ENCODE data around the gene ENOX1. TPM values are rescaled to one million over a fixed set of nuclear protein-coding genes. Genes with fewer than 3 reads are reported as not detected.
"Not testable (repeated sequence)": the region's sequence is repeated elsewhere in the genome, so short reads cannot be mapped to it uniquely, and the experiment has no call there.

Gene ENOX1
- total and polyA plus RNA-seq, 8 donors, result 0.23 to 2.0 (median 0.94) TPM

DNA sequence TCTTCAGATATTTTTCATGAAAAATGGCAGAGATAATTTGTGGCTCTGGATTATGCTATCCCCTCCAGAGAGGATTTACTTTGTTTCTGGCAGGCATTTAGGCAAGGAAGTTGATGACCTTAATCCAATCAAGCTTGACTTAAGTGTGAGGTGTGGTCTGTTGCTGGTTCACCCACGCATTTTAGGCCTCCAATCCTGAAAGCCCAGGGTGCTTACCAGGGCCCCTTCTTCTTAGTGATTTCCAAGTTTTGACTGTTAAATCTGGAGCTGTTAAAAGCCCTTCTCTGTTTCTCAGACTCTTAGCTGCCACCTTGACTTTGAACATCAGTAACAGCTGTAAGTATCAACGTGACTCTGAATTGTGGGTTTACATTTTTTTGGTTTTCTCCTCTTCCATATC is 601.5 kb downstream of the ENOX1 start:
- FAIRE-seq (no peak), DNase-seq (no peak), ATAC-seq (no peak)
- no peaks in the 10 kb centered on the region for H3K27me3 ChIP-seq
- H3K27ac ChIP-seq, result no peak overlapping the region
- H3K4me3 ChIP-seq, result no peak overlapping the region
- intact Hi-C loops (cut with DNase I), result no loop called here
- H3K9me3 ChIP-seq, result no peaks in the 10 kb centered on the region
- WGBS, 2 donors, result 84 to 87% methylated on average over 2 of the region's 2 CpGs
- no peaks in the 10 kb centered on the region for H3K4me1 ChIP-seq
- H3K36me3 ChIP-seq, result no peaks in the 10 kb centered on the region
- TF ChIP-seq, protein P1, sequence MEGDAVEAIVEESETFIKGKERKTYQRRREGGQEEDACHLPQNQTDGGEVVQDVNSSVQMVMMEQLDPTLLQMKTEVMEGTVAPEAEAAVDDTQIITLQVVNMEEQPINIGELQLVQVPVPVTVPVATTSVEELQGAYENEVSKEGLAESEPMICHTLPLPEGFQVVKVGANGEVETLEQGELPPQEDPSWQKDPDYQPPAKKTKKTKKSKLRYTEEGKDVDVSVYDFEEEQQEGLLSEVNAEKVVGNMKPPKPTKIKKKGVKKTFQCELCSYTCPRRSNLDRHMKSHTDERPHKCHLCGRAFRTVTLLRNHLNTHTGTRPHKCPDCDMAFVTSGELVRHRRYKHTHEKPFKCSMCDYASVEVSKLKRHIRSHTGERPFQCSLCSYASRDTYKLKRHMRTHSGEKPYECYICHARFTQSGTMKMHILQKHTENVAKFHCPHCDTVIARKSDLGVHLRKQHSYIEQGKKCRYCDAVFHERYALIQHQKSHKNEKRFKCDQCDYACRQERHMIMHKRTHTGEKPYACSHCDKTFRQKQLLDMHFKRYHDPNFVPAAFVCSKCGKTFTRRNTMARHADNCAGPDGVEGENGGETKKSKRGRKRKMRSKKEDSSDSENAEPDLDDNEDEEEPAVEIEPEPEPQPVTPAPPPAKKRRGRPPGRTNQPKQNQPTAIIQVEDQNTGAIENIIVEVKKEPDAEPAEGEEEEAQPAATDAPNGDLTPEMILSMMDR (IDR thresholded peaks at IDR 0.05), result no peak

DNA sequence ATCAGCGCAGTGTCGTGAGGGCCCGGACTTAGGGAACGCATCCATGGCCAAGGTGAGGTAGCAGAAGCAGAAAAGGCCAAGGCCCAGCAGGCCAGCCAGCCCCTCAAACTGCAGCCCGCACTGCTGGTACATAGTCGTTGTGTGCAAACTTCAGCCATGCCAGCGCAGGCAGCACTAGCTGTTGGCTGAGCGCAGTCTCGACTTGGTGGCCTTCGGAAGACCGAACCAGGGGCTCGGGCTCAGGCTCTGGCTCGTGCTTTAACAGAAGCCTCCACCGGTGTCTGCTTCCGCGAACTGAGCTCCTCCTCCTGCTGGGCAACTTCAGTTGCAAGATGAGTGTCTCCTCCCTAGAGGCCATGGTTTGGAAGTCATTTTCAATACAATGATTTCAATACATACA is 605.9 kb downstream of the ENOX1 start:
- intact Hi-C loops (cut with DNase I), result no loop called here
- H3K27ac ChIP-seq, result no peak overlapping the region
- no peaks in the 10 kb centered on the region for H3K36me3 ChIP-seq
- H3K4me1 ChIP-seq, result no peaks in the 10 kb centered on the region
- H3K9me3 ChIP-seq, result no peaks in the 10 kb centered on the region
- ATAC-seq, result no peak
- H3K4me3 ChIP-seq, result no peak overlapping the region
- H3K27me3 ChIP-seq, result no peaks in the 10 kb centered on the region
- FAIRE-seq, result no peak
- no peak for DNase-seq
- TF ChIP-seq, protein P1 (IDR thresholded peaks at IDR 0.05), result no peak
- 86 to 87% methylated on average over 16 of the region's 16 CpGs for WGBS, 2 donors

DNA sequence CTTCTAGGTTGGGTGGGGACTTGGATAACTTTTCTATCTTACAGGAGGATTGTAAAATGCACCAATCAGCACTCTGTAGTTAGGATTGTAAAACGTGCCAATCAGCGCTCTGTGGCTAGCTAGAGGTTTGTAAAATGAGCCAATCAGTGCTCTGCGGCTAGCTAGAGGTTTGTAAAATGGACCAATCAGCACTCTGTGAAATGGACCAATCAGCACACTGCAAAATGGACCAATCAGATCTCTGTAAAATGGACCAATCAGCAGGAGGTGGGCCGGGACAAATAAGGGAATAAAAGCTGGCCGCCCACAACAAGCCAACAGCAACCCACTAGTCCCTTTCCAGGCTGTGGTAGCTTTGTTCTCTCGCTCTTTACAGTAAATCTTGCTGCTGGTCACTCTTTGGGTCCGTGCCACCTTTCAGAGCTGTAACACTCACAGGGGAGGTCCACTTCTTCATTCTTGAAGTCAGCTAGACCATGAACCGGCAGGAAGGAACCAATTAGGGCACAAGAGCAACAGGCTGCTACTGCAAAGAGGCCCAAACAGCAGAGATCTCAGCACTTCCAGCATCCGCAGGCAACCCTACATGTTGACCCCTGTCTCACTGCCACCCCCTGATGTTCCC is 606.6 kb downstream of the ENOX1 start:
- TF ChIP-seq, protein P1 (IDR thresholded peaks at IDR 0.05), result no peak
- Histone ChIP-seq H3K9me3 (no peaks in the 10 kb centered on the region), H3K4me3 (no peak overlapping the region), H3K4me1 (no peaks in the 10 kb centered on the region), H3K27ac (no peak overlapping the region), H3K36me3 (no peaks in the 10 kb centered on the region), H3K27me3 (no peaks in the 10 kb centered on the region)
- no peak for ATAC-seq
- WGBS, 2 donors, result 86 to 89% methylated on average over 9 of the region's 9 CpGs
- intact Hi-C loops (cut with DNase I), result no loop called here
- no peak for DNase-seq
- FAIRE-seq, result no peak

DNA sequence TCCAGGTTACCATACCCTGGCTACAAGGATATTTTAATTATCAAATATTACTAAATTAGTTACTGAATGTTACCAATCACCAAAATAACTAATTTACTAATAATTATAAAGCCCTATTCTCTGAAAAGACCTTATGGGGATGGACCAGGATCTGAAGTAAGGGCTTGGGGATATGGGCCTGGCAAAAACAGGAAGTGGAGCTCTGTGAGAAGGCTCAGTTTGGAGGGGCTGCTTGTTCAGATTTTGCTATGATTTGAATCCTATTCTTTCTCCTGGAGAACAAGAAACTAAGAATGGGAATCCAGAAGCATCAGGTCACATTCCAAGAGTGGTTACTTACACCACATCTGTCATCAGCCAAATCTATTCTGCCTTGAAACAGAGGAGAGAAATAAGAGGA is 615.3 kb downstream of the ENOX1 start:
- Histone ChIP-seq H3K4me1 (no peaks in the 10 kb centered on the region), H3K27ac (no peak overlapping the region), H3K4me3 (no peak overlapping the region), H3K9me3 (no peaks in the 10 kb centered on the region), H3K36me3 (no peaks in the 10 kb centered on the region), H3K27me3 (no peaks in the 10 kb centered on the region)
- DNase-seq, result no peak
- FAIRE-seq, result no peak
- intact Hi-C loops (cut with DNase I), result no loop called here
- no peak for ATAC-seq
- TF ChIP-seq, protein P1 (IDR thresholded peaks at IDR 0.05), result no peak

DNA sequence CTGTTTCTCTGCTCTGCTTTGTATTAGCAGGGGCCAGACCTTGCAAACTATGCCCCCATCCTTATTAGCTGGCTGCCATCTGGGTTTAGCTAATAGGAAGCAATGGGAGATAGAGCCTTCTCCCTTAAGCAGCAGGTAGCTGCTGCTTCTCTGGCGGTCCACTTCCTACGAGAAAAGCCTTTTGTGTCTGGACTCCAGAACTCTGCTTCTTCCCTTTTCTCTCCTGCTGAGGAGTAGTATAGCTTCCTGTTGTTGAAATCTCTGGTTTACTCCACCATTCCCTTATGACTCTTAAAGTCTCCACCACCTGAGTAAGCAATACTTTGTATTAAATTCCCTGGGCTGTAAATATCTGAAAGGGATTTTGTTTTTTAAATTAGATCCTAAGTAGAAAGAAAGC is 616.3 kb downstream of the ENOX1 start:
- Histone ChIP-seq H3K9me3 (no peaks in the 10 kb centered on the region), H3K4me3 (no peak overlapping the region), H3K27ac (no peak overlapping the region), H3K4me1 (no peaks in the 10 kb centered on the region), H3K27me3 (no peaks in the 10 kb centered on the region), H3K36me3 (no peaks in the 10 kb centered on the region)
- intact Hi-C loops (cut with DNase I), result no loop called here
- no peak for ATAC-seq
- 72 to 77% methylated on average over 2 of the region's 2 CpGs for WGBS, 2 donors
- TF ChIP-seq, protein P1 (IDR thresholded peaks at IDR 0.05), result no peak
- DNase-seq, result no peak
- FAIRE-seq, result no peak

DNA sequence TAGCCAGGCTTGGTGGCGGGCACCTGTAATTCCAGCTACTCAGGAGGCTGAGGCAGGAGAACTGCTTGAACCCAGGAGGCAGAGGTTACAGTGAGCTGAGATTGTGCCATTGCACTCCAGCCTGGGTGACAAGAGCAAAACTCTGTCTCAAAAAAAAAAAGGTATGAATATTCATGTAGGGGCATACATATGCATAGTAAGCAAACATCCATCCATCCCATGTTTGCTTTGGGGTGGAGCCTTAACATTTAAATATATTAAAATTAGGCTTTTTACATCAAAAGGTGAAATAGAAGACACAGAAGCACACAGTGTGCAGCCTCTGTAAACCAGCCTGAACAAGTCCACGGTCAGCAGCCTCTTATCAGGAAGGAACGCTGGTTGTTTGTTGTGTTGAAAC is 618.3 kb downstream of the ENOX1 start:
- 57 to 68% methylated on average over 3 of the region's 3 CpGs for WGBS, 2 donors
- H3K36me3 ChIP-seq; H3K4me3 ChIP-seq; H3K9me3 ChIP-seq; DNase-seq; H3K4me1 ChIP-seq; ATAC-seq; intact Hi-C loops (cut with DNase I); H3K27me3 ChIP-seq; FAIRE-seq; H3K27ac ChIP-seq: not testable (repeated sequence)
